ENCODE results near the gene NPY5R. TPM values are rescaled to one million over a fixed set of nuclear protein-coding genes. Genes with fewer than 3 reads are reported as not detected.
A peak's percentile ranks its signal among the peaks of the same experiment; 100 is the strongest.

Gene NPY5R
- total RNA-seq, 1 donor from 2014 or later = not detected

GRCh38 chr4:163317110-163317509, 26.6 kb upstream of the NPY5R start:
- H3K36me3 Mint-ChIP-seq (ENCODE audit: low read depth) = no peaks in the 10 kb centered on the region
- TF ChIP-seq CTCF (IDR thresholded peaks at IDR 0.05) = no peak
- peaks cover 23% of the 10 kb centered on the region for H3K9me3 Mint-ChIP-seq (ENCODE audit: low read depth)
- no peak for DNase-seq (ENCODE audit: low spot score)
- peaks cover 6% of the 10 kb centered on the region for H3K27me3 Mint-ChIP-seq (ENCODE audit: low read depth)
- no peak overlapping the region for H3K27ac Mint-ChIP-seq (ENCODE audit: unreplicated experiment)
- H3K4me3 Mint-ChIP-seq (ENCODE audit: unreplicated experiment) = no peak overlapping the region
- no peaks in the 10 kb centered on the region for H3K4me1 Mint-ChIP-seq (ENCODE audit: low read depth)

- Mint-ChIP-seq H3K4me1 (ENCODE audit: low read depth) (peaks cover 14% of the 10 kb centered on the region), H3K36me3 (ENCODE audit: low read depth) (no peaks in the 10 kb centered on the region), H3K9me3 (ENCODE audit: low read depth) (peaks cover 4% of the 10 kb centered on the region), H3K27me3 (ENCODE audit: low read depth) (peaks cover 47% of the 10 kb centered on the region), H3K4me3 (ENCODE audit: unreplicated experiment) (peak overlapping the region; percentile 81), H3K27ac (ENCODE audit: unreplicated experiment) (no peak overlapping the region)
- no peak for DNase-seq (ENCODE audit: low spot score)
- no peak for TF ChIP-seq CTCF (IDR thresholded peaks at IDR 0.05)
These were observed 12.6 kb upstream of the NPY5R start for GRCh38 chr4:163330916-163331628.

GRCh38 chr4:163331629-163332376, 11.9 kb upstream of the NPY5R start:
- H3K36me3 Mint-ChIP-seq (ENCODE audit: low read depth) = no peaks in the 10 kb centered on the region
- no peak for DNase-seq (ENCODE audit: low spot score)
- peak; percentile 9 for TF ChIP-seq CTCF (IDR thresholded peaks at IDR 0.05)
- H3K9me3 Mint-ChIP-seq (ENCODE audit: low read depth) = peaks cover 4% of the 10 kb centered on the region
- H3K27ac Mint-ChIP-seq (ENCODE audit: unreplicated experiment) = no peak overlapping the region
- peaks cover 50% of the 10 kb centered on the region for H3K27me3 Mint-ChIP-seq (ENCODE audit: low read depth)
- peak overlapping the region; percentile 81 for H3K4me3 Mint-ChIP-seq (ENCODE audit: unreplicated experiment)
- H3K4me1 Mint-ChIP-seq (ENCODE audit: low read depth) = peaks cover 14% of the 10 kb centered on the region

DNA sequence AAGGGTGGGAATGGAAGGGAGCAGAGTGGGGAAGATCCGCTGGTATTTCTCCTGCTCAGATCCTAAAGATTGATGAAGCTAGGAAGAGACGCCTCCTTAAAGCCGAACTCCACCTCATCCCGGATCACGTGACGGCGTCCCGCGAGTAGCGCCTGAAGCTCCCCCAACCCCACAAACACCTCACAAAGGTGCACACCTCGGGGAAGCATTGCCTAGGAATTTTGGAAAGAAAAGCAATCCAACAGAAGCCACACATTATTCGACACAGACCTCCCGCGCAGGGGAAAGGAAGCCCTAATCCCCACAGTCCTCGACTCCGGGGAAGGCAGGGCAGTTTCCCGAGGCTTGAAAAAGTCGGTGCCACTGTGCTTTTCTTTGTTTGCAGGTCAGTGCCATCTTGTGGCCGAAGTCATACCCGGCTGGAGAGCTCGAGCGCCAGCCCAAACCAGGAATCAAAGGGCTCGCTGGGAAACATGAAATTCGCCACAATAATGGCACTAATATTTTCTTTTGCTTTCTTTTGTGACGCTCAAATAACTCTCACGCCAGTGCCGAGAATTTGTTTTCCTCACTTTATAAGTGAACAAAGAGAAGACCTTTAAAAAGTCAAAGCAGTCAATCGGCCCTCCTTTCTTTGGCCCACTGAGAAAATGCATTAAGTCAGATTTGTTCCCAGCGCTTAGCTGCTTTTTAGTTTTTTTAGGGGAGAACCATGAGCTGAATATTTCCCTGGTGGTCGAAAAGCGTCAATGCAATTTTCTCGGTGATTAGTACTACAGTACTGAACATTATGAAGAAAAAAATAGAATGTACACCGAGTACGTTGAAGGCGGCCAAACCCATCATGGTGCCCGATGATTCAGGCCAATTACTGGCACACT, 10.9 kb upstream of the NPY5R start, which contains the start of gene NPY1R:
Gene NPY1R (minus strand): TSS at position 71 of the 881 bp plus-strand sequence. CDS start 6,042 bp downstream, outside the sequence.
- peaks cover 4% of the 10 kb centered on the region for H3K9me3 Mint-ChIP-seq (ENCODE audit: low read depth)
- peaks cover 54% of the 10 kb centered on the region for H3K27me3 Mint-ChIP-seq (ENCODE audit: low read depth)
- H3K4me1 Mint-ChIP-seq (ENCODE audit: low read depth) = peaks cover 14% of the 10 kb centered on the region
- no peak within 1 kb of the TSS for H3K27ac Mint-ChIP-seq (ENCODE audit: unreplicated experiment)
- no peak for DNase-seq (ENCODE audit: low spot score)
- no peaks in the 10 kb centered on the region for H3K36me3 Mint-ChIP-seq (ENCODE audit: low read depth)
- peak within 1 kb of the TSS; percentile 81 for H3K4me3 Mint-ChIP-seq (ENCODE audit: unreplicated experiment)
- TF ChIP-seq CTCF (IDR thresholded peaks at IDR 0.05) = peak; percentile 89

DNA sequence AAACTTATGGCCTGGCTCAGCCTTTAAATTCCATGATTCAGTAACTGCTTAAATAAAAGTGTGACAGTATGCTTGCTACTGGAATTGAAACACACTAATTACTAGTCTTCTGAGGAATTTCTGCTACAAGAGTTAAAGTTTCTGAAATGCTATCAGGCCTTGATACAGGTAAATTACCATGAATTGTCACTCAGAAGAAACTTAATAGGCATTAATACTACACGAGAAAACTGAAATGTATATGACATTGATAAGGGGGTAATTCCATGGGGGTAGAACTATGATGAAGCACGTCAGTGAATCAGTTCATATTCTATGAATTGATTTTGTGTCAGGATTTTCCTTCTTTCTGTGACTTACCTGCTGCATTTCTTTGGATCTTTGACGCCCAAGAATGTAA, 8.3 kb upstream of the NPY5R start:
- Mint-ChIP-seq H3K27me3 (ENCODE audit: low read depth) (peaks cover 59% of the 10 kb centered on the region), H3K27ac (ENCODE audit: unreplicated experiment) (no peak overlapping the region), H3K4me3 (ENCODE audit: unreplicated experiment) (no peak overlapping the region), H3K9me3 (ENCODE audit: low read depth) (peaks cover 4% of the 10 kb centered on the region), H3K36me3 (ENCODE audit: low read depth) (no peaks in the 10 kb centered on the region), H3K4me1 (ENCODE audit: low read depth) (peaks cover 14% of the 10 kb centered on the region)
- DNase-seq (ENCODE audit: low spot score) = no peak
- no peak for TF ChIP-seq CTCF (IDR thresholded peaks at IDR 0.05)

Measured in chondrocyte (in vitro differentiated cells).